Thyroid gland (tissue), 4 donors: ENCODE results near the gene FBXL17.

Experiments
- POLR2A ChIP-seq, 2 donors: fragments of 450-650 bp; IDR thresholded peaks; one replicate each; pipeline ENCODE4 v1.6.1; 2017; ENCODE audit warnings: antibody characterized with exemption in 2 of 2, mild to moderate bottlenecking in 2 of 2, moderate library complexity in 1 of 2
- TF ChIP-seq, protein P1 (sequence below), 6 experiments: fragments of 200-600 bp in 3 of 6; fragments of 450-650 bp in 3 of 6; sonication (generic) in 3 of 6; IDR thresholded peaks; one replicate each; pipeline ENCODE4 v1.5.1; 2016 to 2019; ENCODE audit warnings: antibody characterized with exemption in 6 of 6, mild to moderate bottlenecking in 2 of 6, inconsistent platforms in 1 of 6, moderate library complexity in 1 of 6

DNA sequence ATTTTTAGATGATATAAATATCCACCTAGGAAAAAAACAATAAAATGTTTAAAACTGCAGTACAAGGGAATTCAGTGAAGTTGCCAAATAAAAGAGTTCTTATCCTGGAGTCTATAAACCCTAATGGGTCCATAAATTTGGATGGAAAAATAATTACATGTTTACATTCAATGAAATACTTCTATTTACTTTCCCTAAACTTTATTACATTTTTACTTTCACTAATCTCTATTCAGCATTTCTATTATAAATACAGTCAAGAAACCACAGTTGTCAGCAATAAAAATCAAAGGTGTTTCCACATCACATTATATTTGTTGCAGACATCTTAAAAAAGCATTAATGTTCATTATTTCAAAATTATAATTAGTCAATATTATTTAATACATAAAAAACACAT lies 118.6 kb downstream of the FBXL17 start:
- TF ChIP-seq, protein P1, sequence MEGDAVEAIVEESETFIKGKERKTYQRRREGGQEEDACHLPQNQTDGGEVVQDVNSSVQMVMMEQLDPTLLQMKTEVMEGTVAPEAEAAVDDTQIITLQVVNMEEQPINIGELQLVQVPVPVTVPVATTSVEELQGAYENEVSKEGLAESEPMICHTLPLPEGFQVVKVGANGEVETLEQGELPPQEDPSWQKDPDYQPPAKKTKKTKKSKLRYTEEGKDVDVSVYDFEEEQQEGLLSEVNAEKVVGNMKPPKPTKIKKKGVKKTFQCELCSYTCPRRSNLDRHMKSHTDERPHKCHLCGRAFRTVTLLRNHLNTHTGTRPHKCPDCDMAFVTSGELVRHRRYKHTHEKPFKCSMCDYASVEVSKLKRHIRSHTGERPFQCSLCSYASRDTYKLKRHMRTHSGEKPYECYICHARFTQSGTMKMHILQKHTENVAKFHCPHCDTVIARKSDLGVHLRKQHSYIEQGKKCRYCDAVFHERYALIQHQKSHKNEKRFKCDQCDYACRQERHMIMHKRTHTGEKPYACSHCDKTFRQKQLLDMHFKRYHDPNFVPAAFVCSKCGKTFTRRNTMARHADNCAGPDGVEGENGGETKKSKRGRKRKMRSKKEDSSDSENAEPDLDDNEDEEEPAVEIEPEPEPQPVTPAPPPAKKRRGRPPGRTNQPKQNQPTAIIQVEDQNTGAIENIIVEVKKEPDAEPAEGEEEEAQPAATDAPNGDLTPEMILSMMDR (IDR thresholded peaks at IDR 0.05), result no peak
- TF ChIP-seq POLR2A (IDR thresholded peaks at IDR 0.05), result no peak
